CD4-positive, alpha-beta T cell treated with Interleukin-17A for 4 hours (primary cell): ENCODE data around the gene AP1M1.

Source experiments
- DNase-seq: peaks from one replicate; pipeline ENCODE4 v3.0.0-alpha.2; 2020; ENCODE audit warnings: mixed read lengths

Gene AP1M1

DNA sequence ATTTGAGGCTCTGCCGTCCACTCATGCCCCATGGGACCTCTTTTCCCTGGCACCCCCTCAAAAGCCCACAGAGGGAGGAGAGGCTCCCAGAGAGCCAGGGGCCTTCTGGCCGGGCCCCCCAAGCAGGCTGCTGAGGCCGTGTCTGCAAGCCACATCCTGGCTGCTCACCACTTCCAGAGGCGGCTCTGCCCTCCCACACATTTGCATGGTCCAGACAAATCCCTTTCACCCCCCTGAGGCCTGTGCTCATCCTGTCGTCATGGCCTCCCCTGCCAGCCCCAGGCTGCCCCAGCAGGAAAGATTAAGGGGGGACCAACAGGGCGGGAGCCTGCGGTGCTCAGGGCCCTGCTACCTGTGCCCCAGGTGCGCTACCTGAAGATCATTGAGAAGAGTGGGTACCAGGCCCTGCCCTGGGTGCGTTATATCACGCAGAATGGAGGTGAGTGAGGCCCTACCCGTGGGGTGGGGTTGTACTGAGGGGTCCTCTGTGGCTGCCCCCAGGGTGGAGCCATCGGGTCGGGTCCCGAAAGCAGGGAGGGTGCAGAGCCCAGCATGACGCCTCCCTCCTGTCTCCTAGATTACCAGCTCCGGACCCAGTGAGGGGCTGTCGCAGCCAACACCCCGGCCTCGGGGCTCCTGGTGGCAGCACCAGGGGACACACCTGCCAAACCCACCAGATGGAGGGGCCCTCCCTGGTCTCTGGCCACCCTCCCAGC, 36.3 kb downstream of the AP1M1 start:
- no peak for DNase-seq

DNA sequence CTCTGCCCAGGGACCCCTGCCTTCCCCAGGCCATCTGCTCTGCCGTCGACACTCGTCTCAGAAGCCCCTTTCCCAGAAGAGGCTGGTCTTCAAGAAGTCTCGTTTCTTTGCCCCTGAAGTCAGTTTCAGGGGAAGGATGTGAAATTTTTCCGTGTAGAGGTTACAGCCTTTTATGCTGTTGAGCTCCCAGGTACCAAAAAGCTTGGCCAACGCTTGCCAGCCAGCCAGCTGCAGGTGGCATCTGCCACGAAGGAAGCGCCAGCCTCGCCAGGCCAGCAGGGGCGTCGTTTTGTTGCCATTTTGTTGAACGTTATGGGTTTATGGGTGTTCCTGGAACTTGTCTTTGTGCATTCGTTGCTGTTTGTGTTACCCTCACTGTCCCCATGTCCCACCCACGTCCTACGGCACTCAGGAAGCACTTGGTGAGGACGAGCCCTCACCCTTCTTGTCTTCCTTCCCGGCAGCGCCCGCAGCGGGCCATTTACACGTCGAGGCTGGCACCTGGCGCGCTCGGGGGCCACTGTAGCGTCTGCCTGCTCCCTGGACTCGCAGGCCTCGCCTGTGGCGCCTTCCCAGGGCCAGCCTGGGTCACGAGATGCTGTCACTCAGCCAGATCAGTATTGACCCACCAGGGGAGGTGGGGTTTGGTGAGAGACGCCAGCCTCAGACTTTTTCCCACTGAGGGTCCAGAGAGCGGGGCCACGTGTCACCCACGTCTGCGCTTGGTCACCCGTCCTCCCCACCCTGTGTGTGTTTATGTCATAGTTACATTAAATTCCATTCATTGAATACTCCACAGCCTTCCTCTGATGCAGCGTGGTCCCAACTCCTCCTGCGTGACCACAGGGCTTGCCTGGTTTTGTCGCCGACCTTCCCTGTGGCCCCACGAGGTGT, 37.1 kb downstream of the AP1M1 start:
- DNase-seq, result no peak

GRCh38 chr19:16235811-16236652, 38.3 kb downstream of the AP1M1 start:
- DNase-seq, result peak; percentile 35

- DNase-seq, result peak; percentile 26
Measured at GRCh38 chr19:16244091-16244490, 46.4 kb downstream of the AP1M1 start.

- peak; percentile 93 for DNase-seq
Measured at GRCh38 chr19:16247353-16248182, 49.9 kb downstream of the AP1M1 start.

DNA sequence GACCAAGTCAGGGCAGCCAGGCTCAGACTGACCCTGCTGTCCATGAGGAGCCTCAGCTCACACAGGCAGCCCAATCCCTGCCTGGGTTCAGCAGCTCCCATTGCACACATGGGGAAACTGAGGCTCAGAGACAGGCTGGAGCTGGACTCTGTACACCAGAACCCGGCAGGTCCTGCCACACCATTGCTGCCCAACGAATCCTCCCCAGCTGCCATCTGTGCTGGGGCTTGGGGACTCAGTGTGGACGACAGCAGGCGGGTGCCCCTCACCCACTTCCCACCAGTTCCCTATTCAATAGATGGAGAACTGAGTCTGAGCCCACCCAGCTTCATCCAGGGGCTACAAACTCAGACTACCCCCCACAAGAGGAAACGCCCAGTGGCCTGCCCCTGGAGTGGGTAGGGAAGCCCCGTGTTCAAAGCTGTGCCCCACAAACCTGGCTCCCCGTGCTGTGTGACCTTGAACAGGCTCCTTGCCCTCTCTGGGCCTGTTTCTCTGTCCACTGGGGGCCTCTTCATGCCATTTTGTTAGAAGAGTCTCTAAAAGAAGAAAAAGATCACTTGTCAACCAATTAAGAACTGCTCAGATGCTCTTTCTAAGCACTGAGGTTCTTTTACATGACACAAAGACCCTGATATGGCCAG, 50.8 kb downstream of the AP1M1 start:
- no peak for DNase-seq

GRCh38 chr19:16249826-16250404, 52.2 kb downstream of the AP1M1 start:
- DNase-seq, result no peak

GRCh38 chr19:16252459-16253205, 54.9 kb downstream of the AP1M1 start:
- no peak for DNase-seq

DNA sequence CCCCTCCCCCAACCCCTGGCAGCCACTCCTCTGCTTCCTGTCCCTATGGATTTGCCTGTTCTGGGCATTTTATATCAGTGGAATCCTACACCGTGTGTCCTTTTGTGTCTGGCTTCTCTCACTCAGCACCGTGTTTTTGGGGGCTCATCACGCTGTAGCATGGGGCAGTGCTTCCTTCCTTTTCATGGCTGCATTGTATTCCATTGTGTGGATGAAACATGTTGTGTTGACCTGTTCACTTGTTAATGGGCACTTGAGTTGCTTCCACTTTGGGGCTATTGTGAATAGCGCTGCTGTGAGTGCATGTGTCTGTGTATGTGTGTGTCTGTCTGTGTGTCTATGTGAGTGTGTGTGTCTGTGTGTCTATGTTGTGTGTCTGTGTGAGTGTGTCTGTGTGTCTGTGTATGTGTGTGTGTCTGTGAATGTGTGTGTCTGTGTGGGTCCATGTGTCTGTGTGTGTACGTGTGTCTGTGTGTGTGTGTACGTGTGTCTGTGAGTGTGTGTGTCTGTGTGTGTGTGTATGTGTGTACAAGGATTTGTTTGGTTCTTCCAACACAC, 57.2 kb downstream of the AP1M1 start:
- no peak for DNase-seq

DNA sequence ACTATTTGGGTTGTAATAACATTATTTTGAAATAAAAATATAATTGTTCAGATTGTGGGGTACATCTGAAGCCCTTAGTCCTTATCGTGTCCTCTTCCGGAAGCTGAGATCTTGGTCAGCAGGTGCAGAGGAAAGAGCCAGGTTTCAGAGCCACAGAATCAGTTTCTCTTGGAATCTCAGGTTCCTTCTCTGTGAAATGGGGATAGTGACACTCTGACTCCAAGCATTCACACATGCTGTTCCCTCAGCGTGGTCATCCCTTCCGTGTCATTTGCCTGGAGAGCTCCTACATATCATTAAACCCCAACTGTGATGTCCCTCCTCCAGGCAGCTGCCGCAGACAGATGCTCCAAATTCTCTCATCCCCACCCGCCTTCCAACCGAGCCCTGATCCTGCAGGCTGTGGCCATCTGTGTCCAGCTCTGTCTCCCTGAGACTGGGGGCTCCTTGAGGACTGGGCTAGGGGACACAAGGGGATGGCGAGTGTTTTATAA, 59.8 kb downstream of the AP1M1 start:
- DNase-seq, result no peak

GRCh38 chr19:16258440-16258903, 60.8 kb downstream of the AP1M1 start:
- no peak for DNase-seq

DNA sequence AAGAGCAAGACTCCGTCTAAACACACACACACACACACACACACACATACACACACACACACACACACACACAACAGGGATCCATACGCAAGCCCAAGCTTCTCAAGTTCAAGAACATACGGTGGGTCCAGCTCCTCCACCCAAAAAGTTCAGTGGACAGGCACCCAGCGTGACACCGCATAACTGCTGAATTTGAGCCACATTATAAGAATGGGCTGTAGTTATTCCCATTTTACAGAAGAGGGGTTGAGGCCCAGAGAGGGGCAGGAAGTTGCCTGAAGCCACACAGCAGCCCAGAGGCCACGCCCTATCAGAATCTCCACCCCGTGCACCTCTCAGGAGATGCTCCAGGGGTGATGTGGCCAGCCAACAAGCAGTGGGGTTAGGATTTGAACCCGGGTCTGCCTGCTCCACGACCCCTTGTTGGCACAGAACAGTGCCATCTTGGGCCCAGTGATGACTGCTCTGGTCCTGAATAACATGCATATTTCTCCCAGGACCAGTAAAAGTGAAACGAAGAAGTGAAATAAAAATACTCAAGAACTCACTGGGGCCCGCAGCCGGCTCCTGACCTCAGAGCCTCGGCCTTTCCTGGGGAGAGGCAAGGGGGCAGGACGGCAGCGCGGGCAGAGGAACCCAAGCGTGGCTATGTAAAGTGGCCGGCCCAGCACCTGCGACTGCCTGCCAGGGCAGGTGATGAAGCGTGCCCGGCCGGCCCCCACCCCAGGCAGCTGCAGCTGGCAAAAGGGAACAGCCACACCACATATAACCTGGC, 61.9 kb downstream of the AP1M1 start:
- DNase-seq, result no peak

DNA sequence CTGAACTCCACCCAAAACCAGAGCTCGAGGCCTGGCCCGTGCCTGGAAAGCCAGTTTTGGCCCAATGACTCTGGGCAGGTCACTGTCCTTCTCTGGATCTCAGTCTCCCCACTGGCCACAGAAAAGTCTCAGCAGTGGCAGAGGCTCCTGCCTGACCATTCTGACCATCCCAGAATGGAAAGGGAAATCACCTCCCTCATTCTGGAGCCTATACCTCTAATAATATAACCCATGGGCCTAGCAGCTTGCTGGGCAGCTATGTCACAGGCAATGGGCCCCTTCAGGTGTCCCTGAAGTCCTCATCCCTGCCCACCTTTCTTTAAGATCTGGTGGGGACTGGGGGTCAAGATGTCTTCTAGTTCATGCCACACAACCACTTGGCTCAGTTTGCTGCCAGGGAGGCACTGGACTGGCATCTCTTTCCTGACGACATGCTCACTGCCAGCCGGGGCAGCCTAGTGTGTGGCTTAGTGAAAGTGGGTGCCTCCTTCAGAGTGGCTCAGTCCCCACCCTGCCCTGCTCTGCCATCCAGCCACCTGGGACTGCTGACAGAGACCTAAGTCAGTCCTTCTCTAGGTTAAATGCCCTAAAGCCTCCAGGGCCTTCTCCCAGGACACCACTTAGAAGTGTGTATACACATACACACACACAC, 62.6 kb downstream of the AP1M1 start:
- DNase-seq, result no peak

DNA sequence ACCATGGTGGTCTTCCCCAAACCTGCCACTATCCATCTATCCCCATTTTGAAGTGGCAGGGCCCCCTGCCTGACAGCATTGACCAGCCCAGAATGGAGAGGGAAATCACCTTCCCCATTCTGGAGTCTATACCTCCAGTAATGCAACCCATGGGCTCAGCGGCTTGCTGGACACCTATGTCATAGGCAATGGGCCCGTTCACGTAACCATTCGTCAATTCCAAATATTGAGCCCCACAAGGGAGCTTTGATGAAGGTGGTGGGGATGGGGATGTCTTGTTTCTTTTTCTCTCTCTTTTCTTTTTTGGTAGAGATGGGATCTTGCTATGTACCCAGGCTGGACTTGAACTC, 63.1 kb downstream of the AP1M1 start:
- no peak for DNase-seq

DNA sequence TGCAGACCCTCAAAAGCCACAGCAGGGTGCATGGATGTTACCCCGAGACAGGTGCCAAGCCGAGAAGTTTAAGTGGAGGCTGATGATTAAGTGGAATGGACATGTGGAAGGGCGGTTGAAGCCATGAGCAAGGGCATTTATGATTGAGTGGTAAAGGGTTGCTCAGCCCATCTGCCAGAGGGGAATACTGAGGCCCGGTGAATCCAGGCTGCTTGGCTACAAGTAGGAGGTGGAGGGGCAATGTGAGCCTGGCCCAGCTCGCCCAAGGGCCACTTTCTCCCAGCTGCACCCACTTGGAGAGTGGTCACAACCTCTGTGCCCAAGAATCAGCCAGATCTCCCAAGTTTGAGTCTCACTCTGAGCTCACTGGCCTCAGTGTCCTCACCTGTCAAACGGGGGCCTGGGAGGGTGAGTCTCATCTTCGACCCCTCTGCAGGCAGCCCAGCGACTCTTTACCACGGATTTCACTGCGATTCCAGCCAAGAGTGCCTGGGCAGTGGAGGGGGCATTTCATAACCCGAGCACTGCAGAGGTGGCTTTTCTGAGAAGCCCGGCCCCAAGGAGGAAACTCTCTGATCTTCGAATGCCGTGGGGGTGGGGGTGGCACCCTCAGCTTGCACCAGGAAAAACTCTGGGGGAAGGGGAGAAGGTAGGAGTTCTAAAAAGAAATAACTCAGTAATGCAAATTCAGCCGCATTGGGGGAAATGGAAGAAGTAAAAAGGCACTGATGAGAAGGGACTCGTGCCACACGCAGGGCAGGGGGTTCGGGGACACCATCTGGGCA, 64.1 kb downstream of the AP1M1 start:
- DNase-seq, result peak; percentile 46

DNA sequence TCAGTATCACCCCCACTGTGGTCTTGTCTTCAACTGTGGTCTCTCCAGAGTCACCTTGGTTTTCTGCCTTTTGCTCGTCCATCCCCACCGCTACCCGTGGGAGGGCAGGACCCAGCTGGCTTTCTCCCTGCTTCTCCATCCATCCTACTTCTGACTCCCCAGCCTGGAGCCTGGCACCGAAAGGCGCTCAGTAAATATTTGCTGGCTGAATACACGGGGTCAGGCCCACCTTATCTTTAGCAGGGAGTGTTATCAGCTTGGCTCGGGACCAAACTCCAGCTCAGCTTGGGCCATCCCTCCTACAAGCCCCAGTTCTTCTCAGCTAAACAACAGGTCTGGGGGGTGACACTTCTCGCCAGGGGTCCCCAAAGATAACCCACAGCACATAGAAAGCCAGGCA, 64.9 kb downstream of the AP1M1 start:
- DNase-seq, result no peak

DNA sequence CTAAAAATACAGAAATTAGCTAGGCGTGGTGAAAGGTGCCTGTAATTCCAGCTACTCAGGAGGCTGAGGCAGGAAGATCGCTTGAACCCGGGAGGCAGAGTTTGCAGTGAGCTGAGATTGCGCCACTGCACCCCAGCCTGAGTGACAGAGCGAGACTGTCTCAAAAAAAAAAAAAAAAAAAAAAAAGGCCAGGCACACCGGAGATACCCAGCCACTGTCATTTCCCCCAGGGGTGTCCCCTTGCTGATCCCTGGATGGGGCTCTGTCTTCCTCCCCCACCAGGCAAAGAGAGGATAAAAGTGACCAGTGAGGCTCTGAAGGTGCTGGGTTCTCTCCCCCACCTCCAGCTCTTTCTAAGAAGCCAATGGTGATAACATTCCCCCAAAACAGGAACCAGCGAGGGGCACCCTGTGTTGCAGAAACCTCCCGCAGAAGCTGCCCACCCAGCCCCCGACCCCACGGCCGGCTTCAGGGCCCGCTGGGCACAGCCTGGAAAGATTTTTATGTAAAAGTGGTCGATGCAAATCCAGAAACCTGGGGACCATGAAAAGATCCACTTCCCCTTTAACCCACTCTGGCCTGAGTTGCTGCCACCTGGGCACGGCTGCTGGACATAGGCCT, 65.5 kb downstream of the AP1M1 start:
- DNase-seq, result no peak
